ELR (cell line): ENCODE results near the gene ERVV-1.
"Not testable (repeated sequence)": the region's sequence is repeated elsewhere in the genome, so short reads cannot be mapped to it uniquely, and the experiment has no call there.

Source experiments
- DNase-seq: peaks from one replicate; pipeline ENCODE4 v3.0.0-alpha.2; 2015; ENCODE audit warnings: low read depth

The ERVV-1 gene

DNA sequence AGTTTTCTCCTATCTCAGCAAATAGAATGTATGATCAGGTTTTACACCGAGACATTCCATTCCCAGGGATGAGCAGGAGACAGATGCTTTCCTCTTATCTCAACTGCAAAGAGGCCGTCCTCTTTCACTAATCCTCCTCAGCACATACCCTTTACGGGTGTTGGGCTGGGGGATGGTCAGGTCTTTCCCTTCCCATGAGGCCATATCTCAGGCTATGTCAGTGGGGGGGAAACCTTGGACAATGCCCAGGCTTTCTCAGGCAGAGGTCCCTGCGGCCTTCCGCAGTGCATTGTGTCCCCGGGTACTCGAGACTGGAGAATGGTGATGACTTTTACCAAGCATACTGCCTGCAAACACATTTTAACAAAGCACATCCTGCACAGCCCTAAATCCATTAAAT lies 14.6 kb downstream of the ERVV-1 start:
- not testable (repeated sequence) for DNase-seq

DNA sequence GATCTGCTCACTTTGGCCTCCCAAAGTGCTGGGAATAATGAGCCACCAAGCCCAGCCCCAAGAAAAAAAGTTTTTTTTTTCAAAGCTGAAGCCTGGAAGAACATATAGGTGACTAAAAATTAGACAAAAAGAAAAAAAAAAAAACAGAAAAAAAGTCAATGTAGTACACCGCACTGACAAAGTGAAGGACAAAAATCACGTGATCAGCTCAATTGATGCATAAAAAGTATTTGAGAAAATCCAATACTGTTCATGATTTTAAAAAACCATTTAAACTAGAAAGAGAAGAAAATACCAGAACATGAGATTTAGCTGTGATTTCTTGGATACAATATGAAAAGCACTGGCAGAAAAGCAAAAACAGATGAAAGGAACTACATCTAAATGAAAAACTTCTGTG lies 20.3 kb downstream of the ERVV-1 start:
- no peak for DNase-seq

DNA sequence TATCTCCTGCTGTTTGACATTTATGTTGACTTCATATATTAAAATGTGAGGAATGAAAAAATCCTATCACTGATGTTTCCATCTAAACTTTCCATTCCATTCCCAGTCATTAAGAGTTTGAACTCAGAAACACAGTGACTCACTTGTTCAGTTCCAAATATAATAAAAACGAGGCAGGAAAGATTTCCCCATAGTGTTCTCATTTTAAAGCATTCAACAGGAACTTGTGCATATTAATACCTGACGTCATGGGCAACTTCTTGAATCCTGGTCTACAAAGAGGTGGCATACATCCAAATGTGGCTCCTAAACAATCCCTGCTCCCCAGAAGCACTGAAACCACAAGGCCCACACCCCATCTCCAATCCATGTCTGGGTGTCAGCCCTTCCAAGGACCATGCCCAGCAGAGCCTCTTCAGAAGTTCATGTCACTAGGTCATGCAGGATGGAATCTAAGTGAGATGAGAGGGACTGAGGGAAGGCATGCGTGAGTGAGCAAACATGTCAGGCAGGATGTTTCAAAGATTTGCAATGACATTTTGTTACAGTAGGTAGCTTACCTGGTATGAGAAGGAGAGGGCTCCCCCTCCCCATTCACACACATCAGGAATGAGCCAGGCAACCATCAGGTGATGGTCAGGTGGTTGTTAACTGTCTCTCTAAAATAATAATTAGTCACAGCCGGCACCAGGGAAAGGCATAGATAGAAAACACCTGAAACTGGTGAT lies 21.4 kb downstream of the ERVV-1 start:
- DNase-seq: no peak

DNA sequence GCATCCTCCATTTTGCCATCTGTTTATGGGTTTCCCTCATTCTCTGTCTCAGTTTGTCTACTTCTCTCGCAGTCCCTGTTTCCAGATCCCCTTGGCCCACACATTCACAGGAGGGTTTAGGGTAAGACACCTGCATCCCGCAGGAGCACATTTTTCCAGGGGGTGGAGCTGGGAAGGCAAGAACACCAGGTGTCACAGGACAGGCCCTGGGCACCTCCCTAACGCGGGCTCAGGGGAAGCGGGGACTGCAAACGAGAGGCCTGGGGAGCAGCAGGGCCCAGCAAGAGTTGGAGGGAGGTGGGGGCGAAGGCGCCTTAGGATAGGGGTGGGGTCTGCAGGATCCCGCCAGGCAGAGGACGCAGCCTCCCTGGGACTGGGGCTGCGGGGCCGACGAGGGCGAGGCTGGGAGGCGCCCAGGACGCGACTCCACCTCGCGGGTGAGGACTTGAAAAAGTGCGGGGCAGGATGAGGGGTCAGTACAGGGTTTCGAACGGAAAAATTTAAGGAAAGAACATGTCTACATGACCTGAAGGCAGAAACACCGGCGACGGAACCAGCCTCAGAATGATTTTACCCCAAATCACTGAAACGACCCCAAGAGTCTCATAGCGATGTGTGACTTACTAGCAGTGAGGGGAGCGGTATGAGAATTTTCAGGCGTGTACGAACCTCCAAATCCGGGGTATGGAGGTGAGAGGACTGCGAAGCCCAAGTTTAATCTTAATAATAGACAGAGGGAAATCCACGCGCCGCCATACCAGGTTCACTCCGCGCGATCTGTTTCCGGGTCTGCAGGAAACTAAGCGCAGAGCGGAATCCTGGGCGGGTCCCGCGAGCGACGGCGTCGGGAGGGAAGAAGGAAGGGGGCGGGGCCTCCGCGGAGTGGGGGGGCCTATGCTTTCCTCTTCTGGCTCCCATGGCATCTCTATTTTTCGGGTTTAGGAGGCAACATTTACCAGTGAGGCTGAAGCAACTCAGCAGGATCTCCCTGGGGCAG lies 23.7 kb downstream of the ERVV-1 start:
- peak; percentile 59 for DNase-seq

DNA sequence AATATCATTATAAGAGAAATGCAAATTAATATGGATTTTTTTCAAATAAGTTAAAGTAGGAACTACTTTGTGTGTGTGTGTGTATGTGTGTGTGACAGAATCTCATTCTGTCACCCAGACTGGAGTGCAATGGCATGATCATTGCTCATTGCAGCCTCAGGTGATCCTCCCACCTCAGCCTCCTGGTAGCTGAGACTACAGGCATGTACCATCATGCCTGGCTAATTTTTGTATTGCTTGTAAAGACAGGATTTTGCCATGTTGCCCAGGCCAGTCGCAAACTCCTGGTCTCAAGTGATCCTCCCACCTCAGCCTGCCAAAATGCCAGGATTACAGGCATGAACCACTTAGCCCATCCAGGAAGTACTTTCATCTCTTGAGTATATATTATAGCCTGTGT lies 27.6 kb downstream of the ERVV-1 start:
- DNase-seq: no peak

DNA sequence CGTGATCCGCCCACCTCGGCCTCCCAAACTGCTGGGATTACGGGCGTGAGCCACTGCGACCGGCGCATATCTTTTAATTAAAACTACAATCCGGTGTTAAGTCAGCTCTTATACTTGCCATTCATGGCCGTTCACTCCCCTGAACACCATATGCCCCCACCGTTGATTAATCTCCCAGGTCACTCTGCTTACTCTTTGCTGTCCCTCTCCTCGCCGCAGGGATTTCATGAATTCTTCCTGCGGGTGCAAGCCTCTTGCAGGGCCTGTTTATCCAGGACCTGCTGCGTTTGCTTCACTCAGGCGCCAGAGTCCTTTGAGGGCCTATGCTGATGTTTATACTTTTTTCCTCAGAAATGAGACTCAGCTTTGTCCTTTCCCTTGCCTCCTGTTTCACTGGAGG lies 31.8 kb downstream of the ERVV-1 start:
- DNase-seq: no peak

DNA sequence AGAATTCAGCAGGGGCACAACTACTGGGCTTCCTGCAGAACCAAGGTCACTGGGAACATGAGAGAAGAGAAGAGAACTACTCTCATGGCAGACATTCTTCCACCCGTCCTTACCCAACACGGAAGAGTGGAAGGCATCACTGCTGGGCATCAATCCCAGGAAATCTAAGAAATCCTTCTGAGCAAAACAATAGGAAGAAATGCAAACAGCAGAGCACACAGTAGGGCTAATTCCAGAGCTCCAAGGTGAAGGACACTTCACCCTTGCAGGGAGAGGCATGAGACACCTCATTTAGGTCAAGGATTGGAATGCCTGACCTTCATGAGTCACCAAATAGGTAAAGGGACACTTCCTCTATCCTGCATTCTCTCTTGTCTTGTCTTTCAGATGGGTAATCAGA lies 33.7 kb downstream of the ERVV-1 start:
- no peak for DNase-seq

DNA sequence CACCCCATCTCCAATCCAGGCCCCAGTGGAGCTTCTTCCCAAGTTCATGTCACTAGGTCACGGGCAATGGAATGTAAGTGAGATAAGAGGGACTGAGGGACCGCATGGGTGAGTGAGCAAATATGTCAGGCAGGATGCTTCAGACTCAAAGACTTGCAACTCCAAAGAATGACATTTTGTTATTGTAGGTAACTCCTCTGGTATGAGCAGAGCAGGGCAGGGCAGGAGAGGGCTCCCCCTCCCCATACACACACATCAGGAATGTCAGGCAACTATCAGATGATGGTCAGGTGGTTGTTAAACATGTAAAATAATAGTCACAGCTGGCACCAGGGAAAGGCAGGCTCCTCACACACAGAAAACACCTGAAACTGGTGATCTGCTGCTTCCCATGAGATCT lies 41.4 kb downstream of the ERVV-1 start:
- DNase-seq: peak; percentile 3

DNA sequence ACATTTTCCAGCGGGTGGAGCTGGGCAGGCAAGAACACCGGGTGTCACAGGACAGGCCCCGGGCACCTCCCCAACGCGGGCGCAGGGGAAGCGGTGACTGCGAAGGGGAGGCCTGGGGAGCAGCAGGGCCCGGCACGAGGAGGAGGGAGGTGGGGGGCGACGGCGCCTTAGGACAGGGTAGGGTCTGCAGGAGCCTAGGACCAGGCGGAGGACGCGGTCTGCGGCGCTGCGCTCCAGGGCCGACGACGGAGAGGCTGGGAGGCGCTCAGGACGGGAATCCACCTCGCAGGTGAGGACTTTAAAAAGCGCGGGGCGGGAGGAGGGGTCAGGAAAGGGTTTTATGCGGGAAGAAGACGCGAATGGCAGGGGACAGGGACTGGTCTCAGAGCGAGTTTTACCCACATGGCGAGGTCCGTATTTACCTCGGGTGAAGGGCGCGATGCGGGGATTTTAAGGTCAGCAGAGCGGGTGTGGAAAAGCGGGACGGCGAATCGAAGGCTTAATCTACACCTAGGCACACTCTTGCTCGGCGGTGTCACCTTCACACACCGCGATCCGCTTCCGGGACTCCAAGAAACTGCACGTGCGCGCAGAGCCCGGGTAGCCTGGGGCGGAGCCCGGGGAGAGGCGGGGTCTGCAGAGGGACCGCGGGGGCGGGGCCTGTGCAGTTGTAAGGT lies 44.3 kb downstream of the ERVV-1 start:
- DNase-seq: peak; percentile 2
